Nucleus accumbens (tissue), 56 donors: Measurements from ENCODE around the gene LRRIQ1.

Source experiments
- DNase-seq, 56 donors: peaks; one replicate each; lab custom pipeline; 2025; lab: John Stamatoyannopoulos, UW

The LRRIQ1 gene

DNA sequence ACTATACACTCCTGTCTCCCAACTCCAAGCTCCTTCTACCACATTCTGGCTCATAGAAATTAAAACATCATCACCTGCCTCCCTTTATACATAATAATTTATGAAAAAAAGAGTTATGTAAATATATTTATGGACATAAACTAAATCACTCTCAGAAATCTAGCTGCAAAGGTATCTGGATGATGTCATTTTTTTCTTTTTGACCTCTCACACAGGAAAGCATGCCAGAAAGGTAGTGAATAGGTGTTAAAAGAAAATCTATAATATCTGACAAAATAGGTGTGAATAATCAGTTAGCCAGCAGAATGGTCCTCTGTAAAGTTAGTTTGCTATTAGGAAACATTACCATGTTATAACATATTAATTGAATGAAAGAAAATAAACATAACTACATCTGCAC lies 7.7 kb downstream of the LRRIQ1 start:
- DNase-seq, result no peak

GRCh38 chr12:85057370-85057963 lies 21.3 kb downstream of the LRRIQ1 start:
- DNase-seq, result peak in 5 of 56 donors; percentile 1 to 18 (median 3)

GRCh38 chr12:85058339-85058738 lies 22.2 kb downstream of the LRRIQ1 start:
- DNase-seq, result no peak

DNA sequence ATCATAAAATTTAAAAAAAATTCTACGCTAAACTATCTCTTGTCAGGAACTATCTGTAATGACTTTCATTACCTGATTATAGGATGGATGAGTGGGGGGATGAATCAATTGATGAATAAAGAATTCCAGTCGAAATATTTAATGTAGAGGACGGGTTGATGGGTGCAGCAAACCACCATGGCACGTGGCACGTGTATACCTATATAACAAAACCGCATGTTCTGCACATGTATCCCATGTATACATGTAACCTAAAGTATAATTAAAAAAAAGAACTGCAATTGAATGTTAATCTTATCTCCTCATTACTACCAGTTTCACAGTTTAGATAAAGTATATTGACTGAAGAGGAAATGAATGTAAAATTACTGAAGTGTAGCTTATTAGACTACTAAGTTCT lies 23.4 kb downstream of the LRRIQ1 start:
- no peak for DNase-seq

- no peak for DNase-seq
Measured at GRCh38 chr12:85060916-85061315, 24.8 kb downstream of the LRRIQ1 start.

DNA sequence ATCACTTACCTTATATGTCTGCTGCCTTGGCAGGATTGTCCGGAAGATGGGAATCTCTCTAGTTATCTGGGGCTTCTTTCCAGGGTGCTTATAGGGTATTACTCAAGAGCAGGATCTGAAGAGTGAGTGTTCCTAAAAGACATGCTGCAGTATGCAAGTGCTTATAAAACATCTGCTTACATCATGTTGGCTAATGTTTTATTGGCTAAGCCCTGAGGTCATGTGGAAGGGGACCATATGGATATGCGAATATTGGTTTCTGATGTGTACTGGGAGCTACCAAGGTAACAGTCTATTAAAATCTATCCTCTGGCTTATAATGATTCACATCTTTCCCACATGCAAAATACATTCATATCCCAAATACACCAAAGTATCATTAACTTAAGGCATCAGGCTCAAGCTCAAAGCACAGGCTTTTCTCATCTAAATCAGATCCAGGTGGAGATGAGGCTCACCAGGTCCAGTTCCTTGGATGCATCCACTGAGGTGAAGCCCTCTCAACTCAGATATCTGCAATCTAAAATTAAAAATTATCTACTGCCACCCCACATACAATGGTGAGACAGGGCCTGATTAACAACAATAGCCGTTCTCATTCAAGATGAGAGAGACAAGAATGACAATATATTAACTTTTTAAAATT lies 29.8 kb downstream of the LRRIQ1 start:
- DNase-seq, result no peak

- DNase-seq, result no peak
Measured at GRCh38 chr12:85072826-85073225, 36.7 kb downstream of the LRRIQ1 start.

GRCh38 chr12:85076688-85077430 lies 40.7 kb downstream of the LRRIQ1 start:
- peak in 1 of 56 donors; percentile 0 for DNase-seq

DNA sequence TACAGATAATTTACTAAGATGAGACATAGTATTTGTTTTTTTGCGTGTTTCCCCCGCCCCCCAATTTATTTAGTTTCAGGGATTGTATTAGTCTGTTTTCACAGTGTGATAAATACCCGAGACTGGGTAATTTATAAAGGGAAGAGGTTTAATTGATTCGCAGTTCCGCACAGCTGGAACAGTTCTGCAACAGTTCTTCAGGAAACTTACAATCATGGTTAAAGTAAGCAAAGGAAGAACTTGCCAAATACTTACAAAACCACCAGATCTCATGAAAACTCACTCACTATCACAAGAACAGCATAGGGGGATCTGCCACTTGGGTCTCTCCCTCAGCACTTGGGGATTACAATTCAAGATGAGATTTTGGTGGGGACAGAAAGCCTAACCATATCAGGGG lies 48.9 kb downstream of the LRRIQ1 start:
- DNase-seq, result no peak

- DNase-seq, result no peak
Measured at GRCh38 chr12:85089792-85090191, 53.6 kb downstream of the LRRIQ1 start.

DNA sequence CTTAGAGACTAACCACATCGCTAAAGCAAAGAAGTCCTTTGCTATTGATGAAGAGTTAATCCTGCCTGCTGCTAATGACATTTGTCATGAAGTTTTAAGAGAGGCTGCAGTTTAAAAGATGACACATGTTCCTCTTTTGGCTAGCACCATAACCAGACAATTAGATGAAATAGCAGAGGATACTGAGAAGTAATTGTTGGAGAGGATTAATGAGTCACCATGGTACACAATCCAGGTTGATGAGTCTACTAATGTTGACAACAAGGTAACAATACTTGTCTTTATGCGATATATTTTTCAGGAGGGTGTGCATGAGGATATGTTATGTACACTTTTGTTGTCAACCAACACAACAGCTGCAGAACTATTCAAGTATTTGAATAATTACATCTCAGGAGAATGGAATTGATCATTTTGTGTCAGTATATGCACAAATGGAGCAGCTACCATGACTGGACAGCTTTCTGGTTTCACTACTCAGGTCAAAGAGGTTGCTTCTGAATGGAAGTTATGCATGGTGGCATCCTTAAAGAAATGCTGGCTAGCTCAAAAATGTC lies 56.7 kb downstream of the LRRIQ1 start:
- DNase-seq, result no peak

- no peak for DNase-seq
Measured at GRCh38 chr12:85095501-85095900, 59.4 kb downstream of the LRRIQ1 start.

GRCh38 chr12:85130646-85131045 lies 94.5 kb downstream of the LRRIQ1 start:
- no peak for DNase-seq

DNA sequence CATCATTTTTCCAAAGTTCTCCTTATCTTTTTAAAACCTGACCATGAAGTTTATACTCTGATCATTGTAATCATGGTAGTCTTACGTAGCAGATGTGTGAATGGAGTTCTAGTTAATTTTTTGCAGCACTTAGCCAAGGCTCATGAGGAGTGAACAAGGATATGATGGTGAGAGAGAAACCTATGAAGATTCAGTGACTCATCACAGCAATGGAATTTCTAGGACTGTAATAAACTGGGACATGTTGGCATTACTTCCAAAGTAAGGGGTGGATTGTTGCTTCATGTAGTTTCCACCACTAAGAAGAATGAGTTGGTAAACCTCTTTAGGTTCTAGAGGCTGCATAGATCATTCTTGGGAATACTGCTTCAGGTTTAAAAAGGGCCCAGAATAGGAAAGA lies 102.7 kb downstream of the LRRIQ1 start:
- DNase-seq, result no peak

DNA sequence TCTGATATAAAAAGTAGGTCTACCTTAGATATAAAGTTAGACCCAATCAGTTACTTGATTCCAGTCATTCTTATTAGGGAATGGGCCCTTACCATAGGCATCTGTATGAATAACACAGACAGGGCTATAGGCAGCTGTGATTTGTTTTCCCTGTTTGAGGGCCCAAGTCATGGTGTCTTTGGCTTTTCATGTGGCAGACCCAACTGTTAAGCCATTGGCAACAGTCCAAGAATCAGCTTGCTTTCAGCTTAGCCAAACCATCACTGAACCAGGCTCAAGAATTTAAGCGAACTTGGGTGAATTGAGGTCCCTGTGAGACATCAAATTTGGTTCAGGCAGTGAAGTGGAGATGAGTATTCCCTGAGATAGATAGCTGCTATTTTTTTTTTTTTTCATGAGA lies 111.2 kb downstream of the LRRIQ1 start:
- DNase-seq, result no peak

- no peak for DNase-seq
Measured at GRCh38 chr12:85152311-85152729, 116.2 kb downstream of the LRRIQ1 start.

GRCh38 chr12:85155791-85156190 lies 119.6 kb downstream of the LRRIQ1 start:
- no peak for DNase-seq

DNA sequence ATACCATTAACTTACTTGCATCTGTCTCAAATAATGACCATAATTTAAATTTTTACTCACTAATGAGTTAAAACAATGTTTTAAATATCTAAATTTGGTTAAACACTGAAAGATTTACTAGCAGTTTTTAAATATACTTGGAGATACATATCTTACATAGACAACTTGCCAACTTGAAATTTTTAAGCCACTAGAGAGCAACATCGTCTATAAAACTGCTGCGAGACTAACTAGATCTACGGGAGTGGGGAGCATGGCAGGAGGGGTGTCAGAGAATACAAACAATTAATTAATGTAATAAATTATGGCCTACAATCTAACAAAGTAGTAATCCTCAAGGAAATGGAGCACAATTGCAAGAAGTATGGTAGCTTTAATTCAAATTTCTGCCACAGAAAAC lies 120.4 kb downstream of the LRRIQ1 start:
- no peak for DNase-seq

GRCh38 chr12:85157035-85157603 lies 121.0 kb downstream of the LRRIQ1 start:
- no peak for DNase-seq

DNA sequence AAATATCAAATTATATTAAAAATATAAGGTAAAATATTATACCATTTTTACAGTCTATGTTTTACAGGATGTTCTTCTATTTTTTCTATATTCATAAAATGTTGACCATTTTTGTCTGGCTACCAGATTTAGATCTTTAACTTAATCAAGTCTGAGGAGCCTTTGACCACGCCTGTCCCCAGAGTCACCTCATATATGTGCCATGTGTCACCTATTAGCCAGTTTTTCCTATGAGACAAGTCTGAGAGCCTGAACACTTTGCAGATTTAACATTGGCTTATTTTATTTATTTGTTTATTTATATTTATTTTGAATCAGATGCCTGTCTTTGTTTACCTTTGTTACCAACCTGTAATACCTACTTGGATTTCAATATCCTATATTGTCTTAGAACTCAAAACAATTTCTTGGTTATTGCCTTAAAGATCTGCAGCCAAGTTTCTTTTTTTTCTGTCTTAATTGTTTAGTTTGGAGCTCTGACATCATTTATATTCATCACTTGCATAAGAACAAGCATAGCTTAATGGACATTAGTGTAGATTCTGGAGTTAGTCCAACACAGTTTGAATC lies 127.7 kb downstream of the LRRIQ1 start:
- DNase-seq, result no peak
